BLaER1 (cell line): ENCODE results near the gene JPT2.
A peak's percentile ranks its signal among the peaks of the same experiment; 100 is the strongest.

Source experiments
- H3K27ac ChIP-seq: shearing (Covaris generic); formaldehyde crosslinking; 2 replicates; pipeline ENCODE4 v1.8.1; 2022
- H3K27me3 ChIP-seq: shearing (Covaris generic); formaldehyde crosslinking; 2 replicates; pipeline ENCODE4 v1.8.1; 2022
- H3K36me3 ChIP-seq: shearing (Covaris generic); formaldehyde crosslinking; 2 replicates; pipeline ENCODE4 v1.8.1; 2022
- H3K4me1 ChIP-seq: shearing (Covaris generic); formaldehyde crosslinking; 2 replicates; pipeline ENCODE4 v1.8.1; 2022
- H3K4me2 ChIP-seq: shearing (Covaris generic); formaldehyde crosslinking; 2 replicates; pipeline ENCODE4 v1.8.1; 2022
- H3K4me3 ChIP-seq: shearing (Covaris generic); formaldehyde crosslinking; 2 replicates; pipeline ENCODE4 v1.8.1; 2022
- H3K9ac ChIP-seq: shearing (Covaris generic); formaldehyde crosslinking; 2 replicates; pipeline ENCODE4 v1.8.1; 2022
- H3K9me3 ChIP-seq: shearing (Covaris generic); formaldehyde crosslinking; 2 replicates; pipeline ENCODE4 v1.8.1; 2022
- H4K20me1 ChIP-seq: shearing (Covaris generic); formaldehyde crosslinking; 2 replicates; pipeline ENCODE4 v1.8.1; 2022
- Cebpa-rat ChIP-seq: shearing (Covaris generic); IDR thresholded peaks from 2 replicates; pipeline ENCODE4 v1.8.1; 2022

Gene JPT2

GRCh38 chr16:1740781-1741490 lies 62.9 kb downstream of the JPT2 start:
- TF ChIP-seq Cebpa-rat, result no peak
- no peak overlapping the region for H3K27ac ChIP-seq
- peaks cover 59% of the 10 kb centered on the region for H4K20me1 ChIP-seq
- H3K4me2 ChIP-seq, result no peak overlapping the region
- peaks cover 12% of the 10 kb centered on the region for H3K4me1 ChIP-seq
- H3K36me3 ChIP-seq, result peaks cover 61% of the 10 kb centered on the region
- H3K4me3 ChIP-seq, result no peak overlapping the region
- H3K9ac ChIP-seq, result no peak overlapping the region
- no peaks in the 10 kb centered on the region for H3K27me3 ChIP-seq
- peaks cover 37% of the 10 kb centered on the region for H3K9me3 ChIP-seq

DNA sequence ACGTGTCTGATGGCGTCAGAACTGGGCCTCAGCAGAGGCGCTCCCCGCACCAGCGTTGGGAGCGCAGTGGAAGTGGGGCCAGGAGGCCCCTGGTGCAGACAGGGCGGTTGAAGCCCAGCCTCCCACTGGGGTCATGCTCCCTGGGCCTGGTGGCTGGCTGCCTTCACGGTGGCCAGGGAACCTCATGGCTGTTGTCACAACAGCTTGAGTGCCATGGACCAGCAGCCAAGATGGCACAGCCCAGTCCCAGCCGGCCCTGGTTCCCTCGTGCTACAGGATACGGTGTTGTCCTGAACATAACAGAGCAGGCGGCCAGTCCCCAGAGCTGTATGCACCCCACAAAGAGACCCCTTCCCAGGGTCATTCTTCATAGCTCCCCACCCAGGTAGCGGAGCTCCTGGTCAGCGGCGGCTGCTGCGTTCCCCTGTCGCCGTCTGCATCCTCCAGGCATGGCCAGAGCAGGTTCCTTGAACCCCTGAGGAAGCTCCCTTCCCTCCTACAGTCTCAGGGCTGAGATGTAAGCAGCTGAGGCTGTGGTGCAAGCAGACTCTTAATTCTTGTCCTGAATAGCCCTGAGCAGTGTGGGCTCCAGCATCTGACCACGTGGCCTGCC lies 63.6 kb downstream of the JPT2 start:
- no peak for TF ChIP-seq Cebpa-rat

DNA sequence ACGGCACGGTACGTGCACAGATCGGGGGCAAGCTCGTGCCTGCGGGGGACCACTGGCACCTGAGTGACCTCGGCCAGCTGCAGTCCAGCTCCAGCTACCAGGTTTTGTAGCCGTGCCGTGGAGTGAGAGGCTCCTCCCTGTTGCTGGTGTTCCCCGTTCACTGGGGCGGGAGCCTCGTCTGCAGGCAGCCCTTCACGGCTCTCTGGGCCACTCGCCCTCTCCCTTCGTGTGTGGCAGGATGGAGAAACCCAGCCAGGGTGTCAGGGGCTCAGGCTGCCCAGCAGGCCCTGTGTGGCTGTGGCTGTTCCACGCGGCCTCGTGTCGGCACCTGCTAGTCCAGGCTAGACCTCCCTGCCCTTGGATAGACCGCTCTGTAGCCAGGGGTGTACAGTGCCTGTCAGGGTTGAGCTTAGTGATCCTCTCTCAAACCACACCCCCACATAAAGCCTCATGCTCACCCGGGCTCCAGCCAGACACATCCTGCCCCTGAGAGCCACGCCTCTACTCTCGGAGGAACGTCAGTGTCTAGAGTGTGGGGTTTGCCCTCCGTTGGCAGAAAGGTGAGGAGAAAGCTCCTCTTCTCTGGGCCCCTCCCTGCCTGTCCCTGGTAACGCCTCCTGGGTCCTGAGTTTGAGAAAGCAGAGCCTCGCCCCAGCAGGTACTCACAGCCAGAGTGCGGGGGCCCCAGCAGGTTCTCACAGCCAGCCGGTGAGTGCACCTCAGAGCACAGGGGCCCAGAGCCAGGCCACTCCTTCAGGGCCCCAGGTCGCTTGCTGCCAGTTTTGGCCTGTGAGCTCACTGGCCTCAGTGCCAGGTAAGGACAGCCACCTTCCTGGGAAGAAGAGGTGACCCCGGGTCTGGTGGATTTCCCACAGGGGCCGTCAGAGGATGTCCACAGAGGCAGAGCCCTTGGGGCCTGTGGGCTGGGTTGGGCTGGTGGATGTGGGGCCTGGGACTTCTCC lies 65.6 kb downstream of the JPT2 start:
- TF ChIP-seq Cebpa-rat, result no peak
- Histone ChIP-seq H3K4me2 (no peak overlapping the region), H3K9me3 (peaks cover 10% of the 10 kb centered on the region; the same call in 1 of the 2 replicates), H3K4me3 (no peak overlapping the region), H3K4me1 (peaks cover 12% of the 10 kb centered on the region), H3K9ac (0 out of 2 replicates have a peak overlapping the region, but pooled peaks have one; percentile 19), H3K27ac (no peak overlapping the region), H3K27me3 (no peaks in the 10 kb centered on the region), H4K20me1 (peaks cover 75% of the 10 kb centered on the region), H3K36me3 (peaks cover 89% of the 10 kb centered on the region)

More for the DNA sequence above, 63.6 kb downstream of the JPT2 start:
- H3K4me3 ChIP-seq, result no peak overlapping the region
- H3K4me2 ChIP-seq, result no peak overlapping the region
- H4K20me1 ChIP-seq, result peaks cover 66% of the 10 kb centered on the region
- peaks cover 30% of the 10 kb centered on the region for H3K9me3 ChIP-seq
- H3K27ac ChIP-seq, result no peak overlapping the region
- H3K27me3 ChIP-seq, result no peaks in the 10 kb centered on the region
- peaks cover 69% of the 10 kb centered on the region for H3K36me3 ChIP-seq
- H3K4me1 ChIP-seq, result peaks cover 12% of the 10 kb centered on the region
- H3K9ac ChIP-seq, result no peak overlapping the region

DNA sequence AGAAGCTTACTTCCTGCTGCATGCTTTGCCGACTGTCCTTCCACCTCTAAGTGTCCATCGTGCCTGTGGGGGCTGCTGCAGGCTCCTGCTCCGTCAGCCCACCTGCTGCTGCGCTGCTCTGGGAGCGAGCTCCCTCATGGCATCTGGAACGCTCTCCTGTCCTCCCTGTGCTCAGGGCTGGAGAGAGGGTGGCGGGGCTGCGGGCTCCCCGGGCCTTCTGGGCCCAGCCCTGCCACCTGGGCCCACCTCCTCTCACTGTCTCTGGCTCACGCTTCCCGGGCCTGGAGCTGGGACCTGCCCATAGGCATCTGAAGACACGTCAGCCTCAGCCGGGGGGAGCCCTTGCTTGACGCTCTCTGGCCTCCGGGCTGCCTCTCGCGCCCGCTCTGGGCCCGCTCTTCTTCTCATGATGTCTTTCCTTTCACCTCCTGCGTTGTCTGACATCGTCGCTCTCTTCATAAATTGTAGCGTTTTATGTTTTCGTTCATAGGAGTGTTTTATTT lies 66.3 kb downstream of the JPT2 start:
- 0 out of 2 replicates have a peak overlapping the region, but pooled peaks have one; percentile 19 for H3K9ac ChIP-seq
- no peak overlapping the region for H3K27ac ChIP-seq
- no peaks in the 10 kb centered on the region for H3K27me3 ChIP-seq
- peaks cover 96% of the 10 kb centered on the region for H3K36me3 ChIP-seq
- H3K4me1 ChIP-seq, result peaks cover 12% of the 10 kb centered on the region
- H4K20me1 ChIP-seq, result peaks cover 78% of the 10 kb centered on the region
- TF ChIP-seq Cebpa-rat, result no peak
- H3K4me2 ChIP-seq, result no peak overlapping the region
- H3K9me3 ChIP-seq, result peaks cover 3% of the 10 kb centered on the region; the same call in 1 of the 2 replicates
- no peak overlapping the region for H3K4me3 ChIP-seq

GRCh38 chr16:1745181-1745899 lies 67.3 kb downstream of the JPT2 start:
- H3K4me2 ChIP-seq, result peak overlapping the region; percentile 32
- H3K27ac ChIP-seq, result peak overlapping the region; percentile 23; the same call in 1 of the 2 replicates
- H3K9me3 ChIP-seq, result no peaks in the 10 kb centered on the region
- H3K4me3 ChIP-seq, result no peak overlapping the region
- peaks cover 12% of the 10 kb centered on the region for H3K4me1 ChIP-seq
- H3K27me3 ChIP-seq, result no peaks in the 10 kb centered on the region
- 0 out of 2 replicates have a peak overlapping the region, but pooled peaks have one; percentile 32 for H3K9ac ChIP-seq
- H3K36me3 ChIP-seq, result peaks cover 99% of the 10 kb centered on the region
- TF ChIP-seq Cebpa-rat, result no peak
- peaks cover 79% of the 10 kb centered on the region for H4K20me1 ChIP-seq

DNA sequence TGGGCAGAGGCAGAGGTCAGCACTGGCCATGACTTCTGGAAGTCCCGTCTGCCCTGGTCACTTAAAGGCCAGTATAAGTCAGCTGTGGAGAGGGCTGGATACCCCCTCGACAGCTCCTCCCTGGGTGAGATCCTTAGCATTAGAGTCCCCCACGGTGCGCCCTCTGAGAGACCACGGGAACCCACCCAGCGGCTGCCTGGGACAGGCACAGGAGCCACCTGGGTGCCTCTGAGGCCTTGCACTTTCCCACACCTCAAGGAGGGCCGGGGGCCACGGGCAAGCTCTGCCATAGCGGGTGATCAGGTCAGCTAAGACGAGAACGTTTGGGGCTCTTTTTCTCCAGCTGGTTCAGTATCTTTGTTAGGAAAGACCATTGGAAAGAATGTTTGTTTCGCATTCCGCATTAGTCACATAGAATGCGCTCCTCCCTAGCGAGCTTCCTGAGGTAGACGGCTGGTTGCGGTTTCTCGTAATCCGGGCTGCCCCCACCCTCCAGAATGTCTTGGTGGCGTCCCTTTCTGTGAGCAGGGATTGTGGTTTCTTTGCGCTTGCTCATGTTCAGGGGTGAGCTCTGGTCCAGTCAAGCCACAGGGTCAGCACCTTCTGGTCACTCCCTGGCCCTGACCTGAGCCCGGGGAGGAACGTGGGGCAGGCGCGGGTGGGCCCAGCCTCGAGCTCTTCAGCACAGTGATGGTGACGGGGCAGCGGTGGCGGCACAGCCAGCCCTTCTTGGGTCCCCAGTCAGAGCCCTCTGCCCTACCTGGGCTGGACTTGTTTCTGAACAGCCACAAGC lies 68.0 kb downstream of the JPT2 start:
- H3K4me2 ChIP-seq, result peak overlapping the region; percentile 32; the same call in 1 of the 2 replicates
- H3K36me3 ChIP-seq, result peaks cover 99% of the 10 kb centered on the region
- peaks cover 12% of the 10 kb centered on the region for H3K4me1 ChIP-seq
- H3K27ac ChIP-seq, result peak overlapping the region; percentile 23; the same call in 1 of the 2 replicates
- H3K9me3 ChIP-seq, result no peaks in the 10 kb centered on the region
- no peak for TF ChIP-seq Cebpa-rat
- H3K9ac ChIP-seq, result 0 out of 2 replicates have a peak overlapping the region, but pooled peaks have one; percentile 32
- H3K4me3 ChIP-seq, result no peak overlapping the region
- H3K27me3 ChIP-seq, result no peaks in the 10 kb centered on the region
- H4K20me1 ChIP-seq, result peaks cover 78% of the 10 kb centered on the region

GRCh38 chr16:1746693-1747195 lies 68.7 kb downstream of the JPT2 start:
- Histone ChIP-seq H3K4me3 (no peak overlapping the region), H3K27me3 (no peaks in the 10 kb centered on the region), H3K36me3 (peaks cover 99% of the 10 kb centered on the region), H3K4me1 (peaks cover 12% of the 10 kb centered on the region), H4K20me1 (peaks cover 78% of the 10 kb centered on the region), H3K9ac (no peak overlapping the region), H3K4me2 (no peak overlapping the region), H3K9me3 (no peaks in the 10 kb centered on the region), H3K27ac (no peak overlapping the region)
- TF ChIP-seq Cebpa-rat, result no peak

- no peak overlapping the region for H3K27ac ChIP-seq
- H3K4me2 ChIP-seq, result no peak overlapping the region
- H3K36me3 ChIP-seq, result peaks cover 99% of the 10 kb centered on the region
- no peak overlapping the region for H3K4me3 ChIP-seq
- H3K4me1 ChIP-seq, result peaks cover 12% of the 10 kb centered on the region
- TF ChIP-seq Cebpa-rat, result no peak
- H3K9ac ChIP-seq, result no peak overlapping the region
- H3K9me3 ChIP-seq, result no peaks in the 10 kb centered on the region
- H3K27me3 ChIP-seq, result no peaks in the 10 kb centered on the region
- H4K20me1 ChIP-seq, result peaks cover 71% of the 10 kb centered on the region
Observed at GRCh38 chr16:1747934-1748333, 69.9 kb downstream of the JPT2 start.
